Measurements from ENCODE around the gene CLVS2. TPM values are rescaled to one million over a fixed set of nuclear protein-coding genes. Genes with fewer than 3 reads are reported as not detected.

CLVS2 gene
- total and polyA plus RNA-seq, 4 donors, result 0.25 TPM; not detected in 3

- Histone ChIP-seq H3K27ac (ENCODE audit: low read depth in 1 of 2, low read length in 2 of 2) (no peak overlapping the region), H3K4me3 (ENCODE audit: low read depth in 1 of 3, low read length in 3 of 3) (no peak overlapping the region), H3K4me1 (ENCODE audit: control insufficient read depth in 4 of 4, insufficient read depth in 4 of 4, low read length in 3 of 4) (no peaks in the 10 kb centered on the region), H3K9me3 (ENCODE audit: control insufficient read depth in 4 of 4, low read length in 3 of 4) (no peaks in the 10 kb centered on the region), H3K27me3 (ENCODE audit: control insufficient read depth in 4 of 4, insufficient read depth in 4 of 4, low read length in 3 of 4) (no peaks in the 10 kb centered on the region), H3K9ac (ENCODE audit: low read depth in 1 of 2, low read length in 2 of 2) (no peak overlapping the region), H3K36me3 (ENCODE audit: control insufficient read depth in 4 of 4, insufficient read depth in 3 of 4, low read depth in 1 of 4, low read length in 3 of 4) (no peaks in the 10 kb centered on the region)
- 81% methylated on average over 3 of the region's 3 CpGs for WGBS
- TF ChIP-seq SP1 (IDR thresholded peaks at IDR 0.05) (no peak), GABPA (IDR thresholded peaks at IDR 0.05 in 1 of 2, conservative IDR thresholded peaks at IDR 0.05 in 1 of 2) (no peak), RAD21 (IDR thresholded peaks at IDR 0.05) (no peak), YY1 (IDR thresholded peaks at IDR 0.05) (no peak), MAX (IDR thresholded peaks at IDR 0.05) (no peak), FOXA2 (IDR thresholded peaks at IDR 0.05) (no peak), TAF1 (conservative IDR thresholded peaks at IDR 0.05) (no peak), NR2F2 (IDR thresholded peaks at IDR 0.05) (no peak), HNF4G (IDR thresholded peaks at IDR 0.05) (no peak), JUND (IDR thresholded peaks at IDR 0.05) (no peak), EGR1 (IDR thresholded peaks at IDR 0.05; ENCODE audit: low read depth in 2 of 2) (no peak), ZBTB33 (IDR thresholded peaks at IDR 0.05) (no peak), CTCF (IDR thresholded peaks at IDR 0.05; ENCODE audit: low read depth, low read length, missing input control) (no peak), FOXA1 (IDR thresholded peaks at IDR 0.05) (no peak), HNF4A (conservative IDR thresholded peaks at IDR 0.05) (no peak), ATF3 (IDR thresholded peaks at IDR 0.05) (no peak), RXRA (IDR thresholded peaks at IDR 0.05) (no peak), REST (IDR thresholded peaks at IDR 0.05) (no peak)
- no peak for DNase-seq (ENCODE audit: low spot score)
These were observed 43.4 kb downstream of the CLVS2 start for GRCh38 chr6:123039431-123039830.

All from liver (tissue), 9 donors.